Measurements from ENCODE around the gene FKTN. TPM values are rescaled to one million over a fixed set of nuclear protein-coding genes. Genes with fewer than 3 reads are reported as not detected.

The FKTN gene
- 10 to 100 TPM; 13.0 to 16.1 (median 13.1) TPM for total RNA-seq
- total RNA-seq (2013): 27.7 TPM

GRCh38 chr9:105557804-105558610 is at the start of gene FKTN:
FKTN (plus strand) TSS chr9:105558131; CDS start chr9:105575033, 16,902 bp downstream.
- peak within 1 kb of the TSS; percentile 78 for H3K4me3 ChIP-seq (ENCODE audit: low read length)
- Mint-ChIP-seq H3K27ac (peak within 1 kb of the TSS; percentile 88 to 89), H3K9me3 (peaks cover 3 to 4% of the 10 kb centered on the region in 2 donors), H3K4me1 (peaks cover 22% of the 10 kb centered on the region in 2 donors), H3K27me3 (ENCODE audit: low read depth in 2 of 2) (no peaks in the 10 kb centered on the region), H3K36me3 (peaks cover 16% of the 10 kb centered on the region), H3K4me3 (peak within 1 kb of the TSS; percentile 95)
- DNase-seq: peak; percentile 76 to 84
- no peaks in the 10 kb centered on the region for H3K36me3 ChIP-seq (ENCODE audit: control insufficient read depth, insufficient read depth, low read length)
- peak; percentile 95 to 96 (median 96) for ATAC-seq
- WGBS (ENCODE audit: insufficient coverage): under 1% methylated on average over 49 of the region's 49 CpGs
- H3K9me3 ChIP-seq (ENCODE audit: control insufficient read depth, insufficient read depth, low read length): peaks cover 2% of the 10 kb centered on the region
- H3K27me3 ChIP-seq (ENCODE audit: control insufficient read depth, insufficient read depth, low read length): no peaks in the 10 kb centered on the region
- TF ChIP-seq, protein P1, sequence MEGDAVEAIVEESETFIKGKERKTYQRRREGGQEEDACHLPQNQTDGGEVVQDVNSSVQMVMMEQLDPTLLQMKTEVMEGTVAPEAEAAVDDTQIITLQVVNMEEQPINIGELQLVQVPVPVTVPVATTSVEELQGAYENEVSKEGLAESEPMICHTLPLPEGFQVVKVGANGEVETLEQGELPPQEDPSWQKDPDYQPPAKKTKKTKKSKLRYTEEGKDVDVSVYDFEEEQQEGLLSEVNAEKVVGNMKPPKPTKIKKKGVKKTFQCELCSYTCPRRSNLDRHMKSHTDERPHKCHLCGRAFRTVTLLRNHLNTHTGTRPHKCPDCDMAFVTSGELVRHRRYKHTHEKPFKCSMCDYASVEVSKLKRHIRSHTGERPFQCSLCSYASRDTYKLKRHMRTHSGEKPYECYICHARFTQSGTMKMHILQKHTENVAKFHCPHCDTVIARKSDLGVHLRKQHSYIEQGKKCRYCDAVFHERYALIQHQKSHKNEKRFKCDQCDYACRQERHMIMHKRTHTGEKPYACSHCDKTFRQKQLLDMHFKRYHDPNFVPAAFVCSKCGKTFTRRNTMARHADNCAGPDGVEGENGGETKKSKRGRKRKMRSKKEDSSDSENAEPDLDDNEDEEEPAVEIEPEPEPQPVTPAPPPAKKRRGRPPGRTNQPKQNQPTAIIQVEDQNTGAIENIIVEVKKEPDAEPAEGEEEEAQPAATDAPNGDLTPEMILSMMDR (IDR thresholded peaks at IDR 0.05): no peak
- H3K27ac ChIP-seq (ENCODE audit: low read length): peak within 1 kb of the TSS; percentile 42
- intact Hi-C loops (cut with micrococcal nuclease): no loop called here
- H3K4me1 ChIP-seq (ENCODE audit: control insufficient read depth, insufficient read depth, low read length): peaks cover 6% of the 10 kb centered on the region

DNA sequence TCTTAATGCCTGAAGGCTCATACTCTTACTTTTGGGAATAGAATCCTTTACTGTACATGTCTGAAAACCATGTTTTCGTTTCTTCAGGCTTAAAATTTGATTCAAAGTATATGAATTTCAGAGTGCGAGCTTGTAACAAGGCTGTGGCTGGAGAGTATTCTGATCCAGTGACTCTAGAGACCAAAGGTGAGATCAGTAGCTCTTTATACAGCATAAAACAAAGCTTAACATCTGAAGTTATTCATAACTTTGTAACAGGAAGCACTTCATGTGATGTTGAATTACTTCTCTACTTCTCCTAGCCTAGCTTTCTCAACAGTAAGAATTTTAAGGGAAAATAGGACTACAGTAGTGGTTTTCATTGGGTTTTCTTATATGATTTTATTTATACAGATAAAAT is 49.4 kb upstream of the FKTN start:
- H3K4me3 Mint-ChIP-seq: no peak overlapping the region
- H3K27me3 Mint-ChIP-seq (ENCODE audit: low read depth in 2 of 2): no peaks in the 10 kb centered on the region
- no peaks in the 10 kb centered on the region for H3K27me3 ChIP-seq (ENCODE audit: control insufficient read depth, insufficient read depth, low read length)
- intact Hi-C loops (cut with micrococcal nuclease): no loop called here
- WGBS (ENCODE audit: insufficient coverage): 97% methylated on average over 2 of the region's 2 CpGs
- no peaks in the 10 kb centered on the region for H3K36me3 ChIP-seq (ENCODE audit: control insufficient read depth, insufficient read depth, low read length)
- H3K9me3 ChIP-seq (ENCODE audit: control insufficient read depth, insufficient read depth, low read length): no peaks in the 10 kb centered on the region
- no peak overlapping the region for H3K27ac ChIP-seq (ENCODE audit: low read length)
- DNase-seq (no peak), ATAC-seq (no peak)
- TF ChIP-seq, protein P1 (IDR thresholded peaks at IDR 0.05): no peak
- H3K9me3 Mint-ChIP-seq: no peaks in the 10 kb centered on the region
- no peaks in the 10 kb centered on the region for H3K4me1 Mint-ChIP-seq
- H3K36me3 Mint-ChIP-seq: no peaks in the 10 kb centered on the region
- H3K4me3 ChIP-seq (ENCODE audit: low read length): no peak overlapping the region
- H3K4me1 ChIP-seq (ENCODE audit: control insufficient read depth, insufficient read depth, low read length): no peaks in the 10 kb centered on the region
- H3K27ac Mint-ChIP-seq: no peak overlapping the region

DNA sequence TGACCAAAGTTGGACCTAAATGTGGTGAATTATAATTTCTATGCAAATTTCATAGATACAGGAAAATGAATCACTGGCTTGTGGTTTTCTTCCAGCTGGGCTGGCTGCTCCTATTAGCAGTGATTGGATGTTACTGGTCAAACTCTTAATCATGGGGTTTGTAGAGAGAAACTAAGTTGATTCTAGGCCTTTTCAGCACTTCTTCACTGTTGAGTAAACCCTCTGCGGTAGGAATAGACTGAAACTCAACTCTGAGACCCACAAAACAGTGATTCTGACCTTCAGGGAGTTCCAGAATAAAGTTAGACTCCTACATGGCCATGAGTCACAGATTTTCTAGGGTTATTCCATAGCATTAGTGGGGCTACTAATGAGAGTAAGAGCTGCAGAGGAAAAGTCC is 47.9 kb upstream of the FKTN start:
- no peaks in the 10 kb centered on the region for H3K36me3 Mint-ChIP-seq

More for the DNA sequence above, 47.9 kb upstream of the FKTN start:
- no peaks in the 10 kb centered on the region for H3K27me3 Mint-ChIP-seq (ENCODE audit: low read depth in 2 of 2)
- TF ChIP-seq, protein P1 (IDR thresholded peaks at IDR 0.05): no peak
- DNase-seq (no peak), ATAC-seq (no peak)
- no peak overlapping the region for H3K4me3 Mint-ChIP-seq
- Histone ChIP-seq H3K4me3 (ENCODE audit: low read length) (no peak overlapping the region), H3K27me3 (ENCODE audit: control insufficient read depth, insufficient read depth, low read length) (no peaks in the 10 kb centered on the region), H3K9me3 (ENCODE audit: control insufficient read depth, insufficient read depth, low read length) (no peaks in the 10 kb centered on the region), H3K27ac (ENCODE audit: low read length) (no peak overlapping the region), H3K4me1 (ENCODE audit: control insufficient read depth, insufficient read depth, low read length) (no peaks in the 10 kb centered on the region), H3K36me3 (ENCODE audit: control insufficient read depth, insufficient read depth, low read length) (no peaks in the 10 kb centered on the region)
- no peak overlapping the region for H3K27ac Mint-ChIP-seq
- H3K9me3 Mint-ChIP-seq: no peaks in the 10 kb centered on the region
- intact Hi-C loops (cut with micrococcal nuclease): no loop called here
- no peaks in the 10 kb centered on the region for H3K4me1 Mint-ChIP-seq
- WGBS (ENCODE audit: insufficient coverage): 94% methylated on average over 1 of the region's 1 CpG
